Lung (tissue), 12 donors: ENCODE measurements around the gene ZSCAN4. TPM values are rescaled to one million over a fixed set of nuclear protein-coding genes. Genes with fewer than 3 reads are reported as not detected.

Experiments
- ATAC-seq: fragments of 200-7000 bp; cut with Tn5 transposase; one replicate; pipeline ENCODE4 v1.9.1; 2020; ENCODE audit warnings: moderate number of reproducible peaks; ENCODE audit not compliant: insufficient read depth, low FRiP score
- DNase-seq, 3 donors: peaks; one replicate each; pipeline ENCODE4 v3.0.0-alpha.2; 2013 to 2017
- H3K27ac ChIP-seq, 2 donors: one replicate each; pipeline ENCODE4 v1.5.1; 2013; ENCODE audit warnings: mild to moderate bottlenecking in 2 of 2, moderate library complexity in 2 of 2, control low read depth in 1 of 2, inconsistent platforms in 1 of 2, low read depth in 1 of 2, low read length in 1 of 2
- H3K27me3 ChIP-seq, 3 donors: one replicate each; pipeline ENCODE4 v1.5.1; 2013; ENCODE audit warnings: low read length in 2 of 3; ENCODE audit not compliant: control insufficient read depth in 3 of 3, insufficient read depth in 3 of 3
- H3K36me3 ChIP-seq, 4 donors: one replicate each; pipeline ENCODE4 v1.5.1; 2013; ENCODE audit warnings: low read length in 4 of 4, mild to moderate bottlenecking in 1 of 4, moderate library complexity in 1 of 4; ENCODE audit not compliant: control insufficient read depth in 4 of 4, insufficient read depth in 4 of 4
- H3K4me1 ChIP-seq, 5 donors: one replicate each; pipeline ENCODE4 v1.5.1; 2013; ENCODE audit warnings: low read length in 5 of 5, mild to moderate bottlenecking in 2 of 5, moderate library complexity in 1 of 5; ENCODE audit not compliant: control insufficient read depth in 5 of 5, insufficient read depth in 5 of 5
- H3K4me3 ChIP-seq: one replicate; pipeline ENCODE4 v1.5.1; 2013; ENCODE audit warnings: mild to moderate bottlenecking, control low read depth, moderate library complexity
- H3K9ac ChIP-seq, 2 donors: one replicate each; pipeline ENCODE4 v1.5.1; 2013; ENCODE audit warnings: low read length in 2 of 2, control low read depth in 1 of 2; ENCODE audit not compliant: insufficient read depth in 1 of 2
- H3K9me3 ChIP-seq, 4 donors: one replicate each; pipeline ENCODE4 v1.5.1; 2013; ENCODE audit warnings: low read length in 3 of 4, mild to moderate bottlenecking in 1 of 4, moderate library complexity in 1 of 4; ENCODE audit not compliant: control insufficient read depth in 4 of 4, insufficient read depth in 3 of 4
- WGBS, 2 donors: extraction: QIAGEN DNeasy Blood & Tissue Kit; methylation state at CpG; one replicate each; pipeline ENCODE4 v1.1.7; 2013; 5-methylcytosine and 5-hydroxymethylcytosine counted together
- polyA plus RNA-seq, 2 donors: library from polyadenylated mRNA; stranded (reverse); fragments of 200-250 nt; gene quantifications; one replicate each; pipeline ENCODE4 v1.2.1, GENCODE V29; 2013
- total RNA-seq, 2 donors: library from RNA; depleted of rRNA in 1 of 2; stranded (reverse); fragments of >200 nt in 1 of 2; gene quantifications; one replicate each; pipeline ENCODE4 v1.2.1, GENCODE V29; 2014 to 2021
- TF ChIP-seq, protein P1 (sequence below): IDR thresholded peaks from 2 replicates; pipeline ENCODE4 v1.5.1; 2012; ENCODE audit warnings: mild to moderate bottlenecking; ENCODE audit errors: control extremely low read depth, extremely low read depth
- donor health status: control.
- donor health status: control.
- donor health status: Bipolar disorder and iron deficiency.
- donor health status: healthy.
- donor health status: DM: yes; HTN: yes; CAD: no.

The ZSCAN4 gene
- total and polyA plus RNA-seq, 4 donors = 0.07 to 0.21 (median 0.14) TPM; not detected in 1

DNA sequence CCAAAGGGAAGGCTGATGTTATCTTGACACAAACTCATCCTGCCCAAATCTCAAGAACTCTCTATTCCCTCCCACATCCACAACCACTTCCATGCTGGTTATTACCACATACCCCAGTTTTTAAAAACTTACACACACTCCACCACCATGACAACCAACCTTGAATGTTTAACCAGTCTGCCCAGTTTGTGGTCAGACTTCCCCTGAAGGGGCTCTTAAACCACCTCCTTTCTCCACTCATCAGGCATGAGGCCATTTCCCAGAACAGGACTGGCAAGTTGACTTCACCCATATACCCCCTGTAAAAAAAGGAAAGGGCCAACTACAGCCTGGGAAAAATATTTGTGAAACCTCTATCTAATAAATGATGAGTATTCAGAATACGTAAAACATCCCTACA lies 12.4 kb upstream of the ZSCAN4 start:
- 69 to 79% methylated on average over 1 of the region's 1 CpG for WGBS, 2 donors
- TF ChIP-seq, protein P1, sequence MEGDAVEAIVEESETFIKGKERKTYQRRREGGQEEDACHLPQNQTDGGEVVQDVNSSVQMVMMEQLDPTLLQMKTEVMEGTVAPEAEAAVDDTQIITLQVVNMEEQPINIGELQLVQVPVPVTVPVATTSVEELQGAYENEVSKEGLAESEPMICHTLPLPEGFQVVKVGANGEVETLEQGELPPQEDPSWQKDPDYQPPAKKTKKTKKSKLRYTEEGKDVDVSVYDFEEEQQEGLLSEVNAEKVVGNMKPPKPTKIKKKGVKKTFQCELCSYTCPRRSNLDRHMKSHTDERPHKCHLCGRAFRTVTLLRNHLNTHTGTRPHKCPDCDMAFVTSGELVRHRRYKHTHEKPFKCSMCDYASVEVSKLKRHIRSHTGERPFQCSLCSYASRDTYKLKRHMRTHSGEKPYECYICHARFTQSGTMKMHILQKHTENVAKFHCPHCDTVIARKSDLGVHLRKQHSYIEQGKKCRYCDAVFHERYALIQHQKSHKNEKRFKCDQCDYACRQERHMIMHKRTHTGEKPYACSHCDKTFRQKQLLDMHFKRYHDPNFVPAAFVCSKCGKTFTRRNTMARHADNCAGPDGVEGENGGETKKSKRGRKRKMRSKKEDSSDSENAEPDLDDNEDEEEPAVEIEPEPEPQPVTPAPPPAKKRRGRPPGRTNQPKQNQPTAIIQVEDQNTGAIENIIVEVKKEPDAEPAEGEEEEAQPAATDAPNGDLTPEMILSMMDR = no peak
- DNase-seq (no peak), ATAC-seq (no peak)
- Histone ChIP-seq H3K4me1 (no peaks in the 10 kb centered on the region), H3K27me3 (peaks cover 0 to 6% (median 4%) of the 10 kb centered on the region in 3 donors), H3K9me3 (peaks cover 0 to 31% (median 1%) of the 10 kb centered on the region in 4 donors), H3K27ac (no peak overlapping the region), H3K9ac (no peak overlapping the region), H3K36me3 (no peaks in the 10 kb centered on the region), H3K4me3 (no peak overlapping the region)

DNA sequence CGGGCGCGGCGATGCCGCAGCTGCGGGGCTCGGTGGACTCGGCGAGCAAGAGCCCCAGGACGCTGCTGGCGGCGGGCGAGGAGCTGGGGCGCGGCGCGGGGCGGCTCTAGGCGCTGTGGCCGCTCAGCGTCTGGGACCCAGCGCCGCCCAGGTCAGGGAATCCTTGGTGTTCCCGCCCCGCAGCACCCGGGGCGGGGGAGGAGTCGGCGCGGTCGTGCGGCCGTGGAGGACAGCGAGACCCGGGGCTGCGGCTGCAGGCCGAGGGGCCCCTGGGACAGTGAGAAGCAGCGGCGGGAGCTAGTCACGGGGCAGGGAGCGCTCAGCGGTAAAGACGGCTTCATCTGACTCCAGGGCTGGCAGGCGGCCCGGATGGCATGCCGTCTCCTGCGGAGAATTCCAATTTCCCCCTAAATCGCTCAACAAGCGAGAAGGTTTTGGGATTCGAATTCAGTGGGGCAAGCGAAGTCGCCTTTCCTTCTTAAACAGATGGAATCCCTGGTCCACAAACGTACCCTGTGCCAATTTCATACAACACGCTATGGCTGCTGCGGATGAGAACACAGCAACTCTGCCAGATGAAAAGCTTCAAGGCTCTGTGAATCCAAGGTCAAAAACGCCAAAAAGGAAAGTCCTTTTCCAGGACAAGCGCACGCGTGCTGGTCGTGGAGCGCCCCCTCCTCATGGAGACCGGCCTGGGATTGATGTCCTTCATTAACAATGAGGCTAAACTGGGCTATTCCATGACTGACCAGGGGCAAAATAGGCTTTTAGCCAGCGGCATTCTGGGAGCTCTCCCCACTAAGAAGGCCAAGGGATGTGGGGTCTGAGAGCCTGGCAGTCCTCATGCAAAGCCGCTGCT lies 4.2 kb upstream of the ZSCAN4 start:
- Histone ChIP-seq H3K27ac (peak overlapping the region; percentile 15 to 55), H3K4me3 (peak overlapping the region; percentile 38), H3K27me3 (peaks cover 0 to 6% (median 0%) of the 10 kb centered on the region in 3 donors), H3K9me3 (peaks cover 0 to 18% (median 0%) of the 10 kb centered on the region in 4 donors), H3K4me1 (peaks cover 0 to 7% (median 0%) of the 10 kb centered on the region in 5 donors), H3K36me3 (no peaks in the 10 kb centered on the region), H3K9ac (peak overlapping the region in 1 of 2 donors; percentile 67)
- peak; percentile 82 to 89 (median 87) for DNase-seq
- ATAC-seq = peak; percentile 47
- WGBS, 2 donors = 3 to 4% methylated on average over 51 to 64 of the region's 64 CpGs
- TF ChIP-seq, protein P1 = no peak

DNA sequence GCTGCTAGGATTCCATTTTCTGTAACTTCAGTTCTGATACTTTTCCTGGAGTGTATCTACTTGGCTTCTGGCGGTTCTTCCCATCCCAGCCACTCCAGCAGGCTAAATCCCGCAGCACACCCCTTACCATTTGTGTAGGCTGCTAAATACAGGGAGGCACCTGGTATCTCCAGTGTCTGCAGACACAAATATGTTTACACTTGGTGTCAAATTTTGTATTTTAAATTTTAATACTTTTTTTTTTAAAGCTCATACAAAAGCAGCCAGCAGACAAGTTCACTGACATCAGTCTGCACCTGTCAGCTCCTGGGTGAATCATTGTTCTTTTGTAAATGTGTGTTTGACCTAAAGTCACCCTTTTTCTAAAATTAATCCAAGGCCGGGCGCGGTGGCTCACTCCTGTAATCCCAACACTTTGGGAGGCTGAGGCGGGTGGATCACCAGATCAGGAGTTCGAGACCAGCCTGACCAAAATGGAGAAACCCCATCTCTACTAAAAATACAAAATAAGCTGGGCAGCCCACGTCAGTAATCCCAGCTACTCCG lies 3.4 kb upstream of the ZSCAN4 start:
- peak in 1 of 3 donors; percentile 12 for DNase-seq
- no peak overlapping the region for H3K4me3 ChIP-seq
- peaks cover 0 to 1% (median 0%) of the 10 kb centered on the region in 3 donors for H3K27me3 ChIP-seq
- no peak overlapping the region for H3K27ac ChIP-seq
- H3K9me3 ChIP-seq = peaks cover 0 to 22% (median 0%) of the 10 kb centered on the region in 4 donors
- no peak overlapping the region for H3K9ac ChIP-seq
- WGBS, 2 donors = 88 to 92% methylated on average over 9 of the region's 9 CpGs
- H3K36me3 ChIP-seq = no peaks in the 10 kb centered on the region
- ATAC-seq = no peak
- TF ChIP-seq, protein P1 = no peak
- peaks cover 0 to 7% (median 0%) of the 10 kb centered on the region in 5 donors for H3K4me1 ChIP-seq
